Psoas muscle (tissue), 8 donors: ENCODE measurements around the gene ADAM23. TPM values are rescaled to one million over a fixed set of nuclear protein-coding genes. Genes with fewer than 3 reads are reported as not detected.

Experiments used
- ATAC-seq, 4 donors: fragments of 200-7000 bp; cut with Tn5 transposase; one replicate each; pipeline ENCODE4 v1.9.1; 2020; ENCODE audit warnings: moderate library complexity in 3 of 4, mild to moderate bottlenecking in 2 of 4
- DNase-seq, 2 donors: peaks; one replicate each; pipeline ENCODE4 v3.0.0-alpha.2; 2020
- H3K27ac ChIP-seq: fragments of 200-600 bp; one replicate; pipeline ENCODE4 v1.8.0; 2022
- H3K27me3 ChIP-seq, 3 donors: fragments of 200-600 bp in 1 of 3; one replicate each; pipeline versions ENCODE4 v1.6.1 to v1.8.0; 2013 to 2022; ENCODE audit warnings: low read length in 2 of 3, mild to moderate bottlenecking in 2 of 3, moderate library complexity in 1 of 3; ENCODE audit not compliant: insufficient read depth in 3 of 3
- H3K36me3 ChIP-seq, 2 donors: fragments of 200-600 bp in 1 of 2; one replicate each; pipeline versions ENCODE4 v1.6.1 to v1.8.0; 2013 to 2022; ENCODE audit warnings: low read depth in 1 of 2, mild to moderate bottlenecking in 1 of 2, moderate library complexity in 1 of 2; ENCODE audit not compliant: insufficient read depth in 1 of 2
- H3K4me1 ChIP-seq: fragments of 200-600 bp; one replicate; pipeline ENCODE4 v1.8.0; 2022
- H3K4me3 ChIP-seq: fragments of 200-600 bp; one replicate; pipeline ENCODE4 v1.8.0; 2022; ENCODE audit warnings: mild to moderate bottlenecking
- H3K9me3 ChIP-seq: fragments of 200-600 bp; one replicate; pipeline ENCODE4 v1.8.0; 2022
- CTCF ChIP-seq: fragments of 200-600 bp; IDR thresholded peaks from one replicate; pipeline ENCODE4 v1.8.0; 2022; ENCODE audit warnings: antibody characterized with exemption
- WGBS, 3 donors: extraction: QIAGEN DNeasy Blood & Tissue Kit; methylation state at CpG; one replicate each; pipeline versions ENCODE4 v1.1.6 to v1.1.7; 2013; 5-methylcytosine and 5-hydroxymethylcytosine counted together
- intact Hi-C, 2 donors: fragments of 100-400 bp; cut with DNase I; formaldehyde crosslinking; loops; one replicate each; pipeline versions ENCODE4 v1.11.0 to v1.14.2; 2022
- polyA plus RNA-seq, 3 donors: library from polyadenylated mRNA; stranded (reverse); fragments of 200-250 nt; gene quantifications; one replicate each; pipeline ENCODE4 v1.2.3, GENCODE V29; 2013
- total RNA-seq, 4 donors: library from RNA; stranded (reverse); fragmentation: NEBNext Ultra II Directional in 2 of 4; extraction: Animal tissue kit (Norgen Biotek cat#: 25700) in 2 of 4; gene quantifications; one replicate each; pipeline versions ENCODE4 v1.2.1 to v1.2.4, GENCODE V29; 2021 to 2023
- donor health status: healthy with polysubstance abuse.
- donor health status: DM: no; HTN: no; CAD: no; lungs with moderate emphysema.
- donor health status: Bipolar disorder and iron deficiency.
- donor health status: healthy.
- donor health status: DM: yes; HTN: yes; CAD: no.
- donor health status: DM: no; HTN: no; CAD: no.
- donor health status: DM: no; HTN: no; CAD: no.
- donor health status: DM: yes; HTN: yes; CAD: no.

ADAM23 gene
- total and polyA plus RNA-seq, 7 donors = 0.42 to 9.2 (median 6.0) TPM

GRCh38 chr2:206614811-206615210 lies 171.5 kb downstream of the ADAM23 start:
- Histone ChIP-seq H3K4me3 (no peak overlapping the region), H3K27me3 (no peaks in the 10 kb centered on the region), H3K4me1 (no peaks in the 10 kb centered on the region), H3K27ac (no peak overlapping the region), H3K36me3 (no peaks in the 10 kb centered on the region), H3K9me3 (no peaks in the 10 kb centered on the region)
- TF ChIP-seq CTCF = no peak
- intact Hi-C loops = no loop called here
- ATAC-seq = no peak
- 79 to 83% (median 80%) methylated on average over 6 of the region's 6 CpGs for WGBS, 3 donors
- no peak for DNase-seq

- Histone ChIP-seq H3K9me3 (no peaks in the 10 kb centered on the region), H3K4me3 (no peak overlapping the region), H3K36me3 (no peaks in the 10 kb centered on the region), H3K27me3 (no peaks in the 10 kb centered on the region), H3K27ac (no peak overlapping the region), H3K4me1 (no peaks in the 10 kb centered on the region)
- WGBS, 3 donors = 80 to 84% (median 84%) methylated on average over 7 of the region's 7 CpGs
- ATAC-seq (no peak), DNase-seq (no peak)
- TF ChIP-seq CTCF = no peak
- intact Hi-C loops = no loop called here
These were observed 172.2 kb downstream of the ADAM23 start for GRCh38 chr2:206615417-206616089.

GRCh38 chr2:206616151-206616550 lies 172.8 kb downstream of the ADAM23 start:
- no peak for DNase-seq
- WGBS, 3 donors = 77 to 84% (median 82%) methylated on average over 2 of the region's 2 CpGs
- no peak for ATAC-seq
- Histone ChIP-seq H3K36me3 (no peaks in the 10 kb centered on the region), H3K9me3 (no peaks in the 10 kb centered on the region), H3K4me1 (no peaks in the 10 kb centered on the region), H3K27me3 (no peaks in the 10 kb centered on the region), H3K4me3 (no peak overlapping the region), H3K27ac (no peak overlapping the region)
- intact Hi-C loops = no loop called here
- no peak for TF ChIP-seq CTCF

- no peak overlapping the region for H3K4me3 ChIP-seq
- ATAC-seq (no peak), DNase-seq (no peak)
- intact Hi-C loops = no loop called here
- H3K27ac ChIP-seq = no peak overlapping the region
- 73 to 75% (median 73%) methylated on average over 3 of the region's 3 CpGs for WGBS, 3 donors
- H3K27me3 ChIP-seq = no peaks in the 10 kb centered on the region
- no peak for TF ChIP-seq CTCF
- no peaks in the 10 kb centered on the region for H3K36me3 ChIP-seq
- H3K9me3 ChIP-seq = no peaks in the 10 kb centered on the region
- no peaks in the 10 kb centered on the region for H3K4me1 ChIP-seq
These were observed 175.7 kb downstream of the ADAM23 start for GRCh38 chr2:206619011-206619410.

GRCh38 chr2:206626108-206626507 lies 182.8 kb downstream of the ADAM23 start:
- no peaks in the 10 kb centered on the region for H3K36me3 ChIP-seq
- DNase-seq (no peak), ATAC-seq (no peak)
- H3K4me1 ChIP-seq = no peaks in the 10 kb centered on the region
- 48 to 63% (median 54%) methylated on average over 2 of the region's 2 CpGs for WGBS, 3 donors
- no peak for TF ChIP-seq CTCF
- peaks cover 0 to 7% (median 5%) of the 10 kb centered on the region in 3 donors for H3K27me3 ChIP-seq
- intact Hi-C loops = no loop called here
- H3K4me3 ChIP-seq = no peak overlapping the region
- H3K9me3 ChIP-seq = no peaks in the 10 kb centered on the region
- no peak overlapping the region for H3K27ac ChIP-seq
